ENCODE measurements around the gene NOX4. TPM values are rescaled to one million over a fixed set of nuclear protein-coding genes. Genes with fewer than 3 reads are reported as not detected.
"Not testable (repeated sequence)": the region's sequence is repeated elsewhere in the genome, so short reads cannot be mapped to it uniquely, and the experiment has no call there.

The NOX4 gene
- total and polyA plus RNA-seq, 2 donors (not counting 3 experiments of a cell fraction or from before 2014, with no cell fraction given): 21.2 to 34.0 TPM

DNA sequence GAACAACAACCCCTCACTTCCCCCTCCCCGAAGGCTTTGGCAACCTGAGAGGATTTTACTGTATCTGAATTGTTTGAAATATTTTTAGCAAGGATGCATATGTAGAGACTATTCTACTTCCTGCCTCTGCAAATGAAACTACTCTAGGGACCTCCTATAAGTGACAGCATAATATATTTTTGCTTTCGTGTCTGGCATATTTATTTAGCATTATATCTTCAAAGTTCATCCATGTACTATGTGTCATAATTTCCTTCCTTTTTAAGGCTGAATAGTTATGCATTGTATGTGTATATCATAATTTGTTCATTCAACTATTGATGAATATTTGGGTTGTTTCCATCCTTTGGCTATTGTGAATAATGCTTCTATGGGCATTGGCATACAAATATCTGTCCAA lies 153.1 kb downstream of the NOX4 start:
- peaks cover 40% of the 10 kb centered on the region for H3K4me1 ChIP-seq (ENCODE audit: control insufficient read depth, extremely low read depth, insufficient read depth, low read length)
- dilution Hi-C loops (cut with MboI; ENCODE audit: extremely low pct_ligation_motif_present, low sequenced_read_pairs); H3K27me3 ChIP-seq (ENCODE audit: control insufficient read depth in 2 of 2, insufficient read depth in 2 of 2, low read length in 2 of 2); BruUV-seq (replicated peaks); H3K36me3 ChIP-seq (ENCODE audit: control insufficient read depth in 2 of 2, extremely low read depth in 1 of 2, insufficient read depth in 2 of 2, low read length in 2 of 2); H2AFZ ChIP-seq (ENCODE audit: low read depth, low read length); H4K20me1 ChIP-seq (replicated peaks; ENCODE audit: control insufficient read depth, extremely low read depth, insufficient read depth, low read length); H3K9me3 ChIP-seq (replicated peaks; ENCODE audit: control insufficient read depth, insufficient read depth, low read length); H3K9me1 ChIP-seq (replicated peaks; ENCODE audit: control insufficient read depth, extremely low read depth, insufficient read depth, low read length); FAIRE-seq; H3K79me2 ChIP-seq (ENCODE audit: control insufficient read depth, insufficient read depth, low read length): not testable (repeated sequence)
- ChIA-PET CTCF (interaction anchor here (1.5 to 2.1 kb wide), 2 partner anchors 42 to 277 kb away, joined by 6 to 7 read pairs; no protein-coding TSS in a partner anchor), POLR2A (interaction anchor here (1.2 kb wide), 1 partner anchor 42 kb away, joined by 6 read pairs; no protein-coding TSS in a partner anchor)
- peak overlapping the region in 1 of 3 experiments; percentile 5 for H3K4me3 ChIP-seq (replicated peaks in 1 of 3; ENCODE audit: insufficient read depth in 1 of 3, low read depth in 1 of 3, low read length in 3 of 3)
- peak overlapping the region; percentile 31 for H3K9ac ChIP-seq (replicated peaks; ENCODE audit: extremely low read depth, insufficient read depth, low read length)
- intact Hi-C loops (cut with micrococcal nuclease): loop anchor here (1.0 kb wide), 3 partner anchors 43 to 269 kb away; partner anchors contain the start of gene NOX4
- H3K27ac ChIP-seq (ENCODE audit: insufficient read depth, low read depth, low read length): peak overlapping the region; percentile 95
- peak; percentile 71 for DNase-seq (ENCODE audit: low read depth, low spot score)
- peak overlapping the region; percentile 55 for H3K4me2 ChIP-seq (ENCODE audit: insufficient read depth, low read length)
- TF ChIP-seq POLR2A (IDR thresholded peaks at IDR 0.05; ENCODE audit: low read depth, low read length): peak; percentile 49
- peak; percentile 62 for TF ChIP-seq GATA2 (IDR thresholded peaks at IDR 0.05; ENCODE audit: insufficient read depth, insufficient read length, low read depth, low read length)
- peak; percentile 83 for TF ChIP-seq JUN (IDR thresholded peaks at IDR 0.05; ENCODE audit: borderline replicate concordance, insufficient read depth, insufficient read length, low read depth)
- TF ChIP-seq FOS (IDR thresholded peaks at IDR 0.05; ENCODE audit: borderline replicate concordance, insufficient read depth, low read length): peak; percentile 46

DNA sequence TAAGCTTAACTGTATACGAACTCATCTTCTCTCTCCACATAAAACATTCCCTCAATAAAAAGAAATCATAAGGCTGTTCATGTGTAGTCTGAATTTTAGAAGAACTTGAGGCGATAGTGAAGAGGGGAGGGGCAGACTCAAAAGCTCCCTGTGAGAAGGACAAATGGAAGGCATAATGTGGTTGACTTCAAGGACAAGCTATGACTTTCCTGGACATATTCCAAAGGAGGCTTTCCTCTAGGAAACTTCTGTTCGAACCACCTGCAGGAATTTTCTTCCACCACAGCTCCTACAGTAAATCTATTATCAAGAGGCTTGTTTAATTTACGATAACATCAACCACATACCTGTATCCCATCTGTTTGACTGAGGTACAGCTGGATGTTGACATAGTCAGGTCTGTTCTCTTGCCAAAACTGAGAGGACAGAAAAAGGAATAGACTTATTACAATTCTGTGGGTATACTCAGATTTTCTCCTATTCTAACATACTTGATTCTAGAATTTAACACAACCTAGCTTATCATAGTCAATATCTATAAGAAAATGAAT lies 154.0 kb downstream of the NOX4 start:
- H2AFZ ChIP-seq (ENCODE audit: low read depth, low read length); dilution Hi-C loops (cut with MboI; ENCODE audit: extremely low pct_ligation_motif_present, low sequenced_read_pairs); H3K36me3 ChIP-seq (ENCODE audit: control insufficient read depth in 2 of 2, extremely low read depth in 1 of 2, insufficient read depth in 2 of 2, low read length in 2 of 2); H3K79me2 ChIP-seq (ENCODE audit: control insufficient read depth, insufficient read depth, low read length); H3K4me3 ChIP-seq (replicated peaks in 1 of 3; ENCODE audit: insufficient read depth in 1 of 3, low read depth in 1 of 3, low read length in 3 of 3); H3K27me3 ChIP-seq (ENCODE audit: control insufficient read depth in 2 of 2, insufficient read depth in 2 of 2, low read length in 2 of 2); H3K9me1 ChIP-seq (replicated peaks; ENCODE audit: control insufficient read depth, extremely low read depth, insufficient read depth, low read length); intact Hi-C loops (cut with micrococcal nuclease); H4K20me1 ChIP-seq (replicated peaks; ENCODE audit: control insufficient read depth, extremely low read depth, insufficient read depth, low read length); BruUV-seq (replicated peaks); H3K9me3 ChIP-seq (replicated peaks; ENCODE audit: control insufficient read depth, insufficient read depth, low read length): not testable (repeated sequence)
- Histone ChIP-seq H3K4me2 (ENCODE audit: insufficient read depth, low read length) (peak overlapping the region; percentile 12), H3K9ac (replicated peaks; ENCODE audit: extremely low read depth, insufficient read depth, low read length) (peak overlapping the region; percentile 31), H3K4me1 (ENCODE audit: control insufficient read depth, extremely low read depth, insufficient read depth, low read length) (peaks cover 40% of the 10 kb centered on the region), H3K27ac (ENCODE audit: insufficient read depth, low read depth, low read length) (peak overlapping the region; percentile 70)
- CTCF ChIA-PET: interaction anchor here (1.5 to 2.1 kb wide), 2 partner anchors 43 to 277 kb away, joined by 6 to 7 read pairs; no protein-coding TSS in a partner anchor
- peak; percentile 61 for DNase-seq (ENCODE audit: low read depth, low spot score)
- POLR2A ChIA-PET: interaction anchor here (1.2 kb wide), 1 partner anchor 43 kb away, joined by 6 read pairs; no protein-coding TSS in a partner anchor
- FAIRE-seq: peak; percentile 58
